GM12874 (cell line): ENCODE measurements around the gene NISCH.

Source experiments
- TF ChIP-seq, protein P1 (sequence below): IDR thresholded peaks from 2 replicates; pipeline ENCODE4 v1.5.1; 2011; ENCODE audit warnings: low read depth, mild to moderate bottlenecking, control low read depth, low read length, moderate library complexity; ENCODE audit not compliant: insufficient read depth

NISCH gene

DNA sequence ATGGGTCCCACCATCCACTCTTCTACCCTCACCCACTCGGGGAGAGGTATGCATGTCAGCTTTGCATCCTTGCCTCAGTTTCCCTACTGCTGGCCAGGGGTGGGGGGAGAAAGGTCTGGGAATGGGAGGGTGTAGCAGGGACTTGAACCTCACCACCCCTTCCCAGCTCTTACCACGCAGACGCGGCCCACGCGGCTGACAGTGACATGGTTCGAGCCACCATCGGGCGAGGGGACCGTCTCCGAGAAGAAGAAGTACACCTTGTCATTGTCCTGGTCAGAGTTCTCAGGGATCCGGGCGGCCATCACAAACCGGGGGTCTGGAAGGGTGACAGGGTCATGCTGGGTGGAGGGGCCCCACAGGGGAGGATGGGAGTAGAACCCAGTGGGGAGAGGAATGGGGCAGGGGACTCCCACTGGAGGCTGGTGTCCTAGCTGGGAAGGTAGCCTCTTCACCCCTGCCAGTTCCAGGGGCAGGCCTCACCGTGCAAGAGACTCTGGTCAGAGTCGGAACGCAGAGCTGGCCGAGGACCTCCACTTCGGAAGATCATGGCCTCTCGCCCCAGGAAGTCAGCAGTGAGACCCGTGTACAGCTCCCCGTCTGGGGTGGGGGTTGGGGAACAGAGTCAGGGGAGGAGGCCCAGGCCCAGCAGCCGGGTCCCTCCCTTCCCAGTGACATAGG, 14.2 kb upstream of the NISCH start:
- TF ChIP-seq, protein P1, sequence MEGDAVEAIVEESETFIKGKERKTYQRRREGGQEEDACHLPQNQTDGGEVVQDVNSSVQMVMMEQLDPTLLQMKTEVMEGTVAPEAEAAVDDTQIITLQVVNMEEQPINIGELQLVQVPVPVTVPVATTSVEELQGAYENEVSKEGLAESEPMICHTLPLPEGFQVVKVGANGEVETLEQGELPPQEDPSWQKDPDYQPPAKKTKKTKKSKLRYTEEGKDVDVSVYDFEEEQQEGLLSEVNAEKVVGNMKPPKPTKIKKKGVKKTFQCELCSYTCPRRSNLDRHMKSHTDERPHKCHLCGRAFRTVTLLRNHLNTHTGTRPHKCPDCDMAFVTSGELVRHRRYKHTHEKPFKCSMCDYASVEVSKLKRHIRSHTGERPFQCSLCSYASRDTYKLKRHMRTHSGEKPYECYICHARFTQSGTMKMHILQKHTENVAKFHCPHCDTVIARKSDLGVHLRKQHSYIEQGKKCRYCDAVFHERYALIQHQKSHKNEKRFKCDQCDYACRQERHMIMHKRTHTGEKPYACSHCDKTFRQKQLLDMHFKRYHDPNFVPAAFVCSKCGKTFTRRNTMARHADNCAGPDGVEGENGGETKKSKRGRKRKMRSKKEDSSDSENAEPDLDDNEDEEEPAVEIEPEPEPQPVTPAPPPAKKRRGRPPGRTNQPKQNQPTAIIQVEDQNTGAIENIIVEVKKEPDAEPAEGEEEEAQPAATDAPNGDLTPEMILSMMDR = no peak

DNA sequence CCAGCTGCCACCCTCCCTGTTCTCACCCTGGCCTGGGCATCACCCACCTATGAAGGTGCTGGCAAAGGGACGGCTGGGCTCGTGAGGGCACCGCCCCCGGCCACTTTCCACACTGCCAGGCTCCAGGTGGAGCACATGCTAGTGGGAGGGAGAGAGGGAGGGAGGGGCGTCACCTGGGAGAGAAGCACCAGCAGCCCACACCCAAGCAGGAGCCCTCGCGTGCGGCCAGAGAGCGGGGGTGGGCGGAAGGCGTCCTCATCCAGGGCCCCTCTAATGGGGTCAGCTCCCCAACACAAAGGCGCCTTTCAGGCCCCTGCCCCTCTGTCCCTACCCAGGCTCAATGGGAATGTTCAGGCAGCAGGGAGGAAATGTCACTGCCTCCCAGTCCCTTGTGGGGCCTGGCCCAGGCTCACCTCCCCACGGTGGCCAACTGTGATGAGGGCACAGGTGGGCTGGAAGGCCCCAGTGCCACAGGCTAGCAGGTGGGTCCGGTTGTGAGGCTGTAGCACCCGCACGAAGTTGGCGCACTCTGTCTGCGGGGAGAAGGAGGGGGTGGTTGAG, 13.6 kb upstream of the NISCH start:
- TF ChIP-seq, protein P1 = no peak

DNA sequence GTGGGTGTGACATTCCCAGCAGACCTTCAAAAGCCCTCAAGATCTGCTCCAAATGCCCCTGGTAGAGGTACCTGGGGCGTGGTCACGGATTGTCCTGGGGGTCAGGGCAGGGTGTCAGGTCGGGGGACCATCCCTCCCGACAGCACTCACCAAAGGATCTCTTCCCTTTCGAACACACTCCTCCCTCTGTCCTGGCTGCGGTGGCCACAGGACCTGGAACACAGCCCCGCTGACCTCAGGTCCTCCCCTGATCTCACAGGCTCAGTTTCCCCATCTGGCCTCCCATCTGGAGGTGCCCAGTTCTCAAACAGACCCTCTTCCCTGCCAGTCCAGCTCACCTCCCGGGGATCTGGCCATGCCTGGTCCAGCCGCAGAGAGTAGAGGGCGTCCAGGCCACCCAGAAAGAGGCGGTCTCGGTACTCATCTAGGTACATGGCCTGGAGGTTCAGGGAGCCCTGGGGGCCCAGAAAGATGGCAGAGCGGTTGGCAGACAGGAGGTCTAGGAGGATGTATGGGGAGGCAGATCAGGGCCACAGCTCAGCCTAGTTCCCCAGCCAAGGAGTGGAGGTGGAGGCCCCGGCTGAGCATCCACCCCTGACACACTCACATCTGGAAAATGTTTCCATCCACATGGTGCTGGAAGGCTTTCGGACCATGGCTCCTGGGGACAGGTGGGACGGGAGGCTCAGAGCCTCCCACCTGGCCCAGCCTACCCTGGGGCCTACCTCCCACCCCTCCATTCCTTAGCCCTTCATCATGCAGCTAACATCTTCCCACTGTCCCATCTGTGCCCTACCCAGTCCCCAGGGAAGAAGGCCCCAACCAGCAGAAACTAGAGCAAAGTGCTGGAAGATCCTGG, 12.8 kb upstream of the NISCH start:
- TF ChIP-seq, protein P1 = no peak

DNA sequence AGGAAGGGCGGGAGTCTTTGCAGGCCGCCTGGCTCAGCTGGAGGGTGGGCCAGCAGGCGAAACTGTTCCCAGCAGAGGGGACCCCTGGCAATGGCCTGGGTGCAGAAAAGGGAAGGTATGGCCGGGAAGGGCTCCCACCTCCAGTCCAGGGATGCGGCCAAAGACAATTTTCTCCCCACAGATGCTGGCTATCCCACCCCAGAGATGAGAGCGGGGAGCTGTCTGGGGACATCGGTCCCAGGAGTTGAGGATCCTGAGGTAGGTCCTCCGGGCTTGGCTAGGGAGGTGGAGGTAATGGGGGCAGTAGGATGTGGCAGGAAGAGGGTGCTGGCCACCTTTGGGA, 12.2 kb upstream of the NISCH start:
- TF ChIP-seq, protein P1 = no peak

DNA sequence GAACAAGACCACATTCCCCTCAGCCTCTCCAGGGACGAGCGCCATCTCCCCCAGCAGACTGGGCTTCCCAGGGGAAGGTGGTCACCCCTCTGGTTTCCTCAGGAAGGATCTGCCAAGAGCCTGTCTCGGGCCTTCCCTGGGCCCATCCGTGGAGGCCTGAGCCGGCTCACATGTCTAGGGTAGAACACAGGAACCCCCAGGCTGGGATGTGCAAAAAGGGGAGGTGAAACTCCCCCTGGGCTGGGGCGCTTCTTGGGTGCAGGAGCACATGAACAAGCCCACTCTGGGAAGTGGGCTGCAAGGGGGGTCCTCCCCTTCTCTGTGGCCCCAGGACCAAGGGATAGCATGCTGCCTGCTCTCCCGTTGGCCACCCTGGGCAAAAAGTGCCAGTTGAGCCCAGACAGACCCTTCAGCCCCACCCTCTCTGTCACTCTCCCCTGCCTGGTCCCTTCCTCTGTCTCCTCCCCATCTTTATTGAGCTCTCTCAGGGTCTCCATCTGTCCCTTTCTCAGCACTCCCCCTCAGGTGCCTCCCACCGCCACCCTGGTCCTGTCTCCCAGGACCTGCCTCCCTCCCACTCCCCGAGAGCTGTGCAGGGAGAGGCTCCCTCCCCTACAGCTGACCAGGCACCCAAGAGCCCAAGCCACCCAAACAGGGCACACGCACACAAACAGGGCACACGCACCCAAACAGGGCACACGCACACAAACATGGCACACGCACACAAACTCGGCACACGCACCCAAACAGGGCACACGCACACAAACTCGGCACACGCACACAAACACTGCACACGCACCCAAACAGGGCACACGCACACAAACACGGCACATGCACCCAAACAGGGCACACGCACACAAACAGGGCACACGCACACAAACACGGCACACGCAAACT, 11.4 kb upstream of the NISCH start:
- TF ChIP-seq, protein P1 = no peak

DNA sequence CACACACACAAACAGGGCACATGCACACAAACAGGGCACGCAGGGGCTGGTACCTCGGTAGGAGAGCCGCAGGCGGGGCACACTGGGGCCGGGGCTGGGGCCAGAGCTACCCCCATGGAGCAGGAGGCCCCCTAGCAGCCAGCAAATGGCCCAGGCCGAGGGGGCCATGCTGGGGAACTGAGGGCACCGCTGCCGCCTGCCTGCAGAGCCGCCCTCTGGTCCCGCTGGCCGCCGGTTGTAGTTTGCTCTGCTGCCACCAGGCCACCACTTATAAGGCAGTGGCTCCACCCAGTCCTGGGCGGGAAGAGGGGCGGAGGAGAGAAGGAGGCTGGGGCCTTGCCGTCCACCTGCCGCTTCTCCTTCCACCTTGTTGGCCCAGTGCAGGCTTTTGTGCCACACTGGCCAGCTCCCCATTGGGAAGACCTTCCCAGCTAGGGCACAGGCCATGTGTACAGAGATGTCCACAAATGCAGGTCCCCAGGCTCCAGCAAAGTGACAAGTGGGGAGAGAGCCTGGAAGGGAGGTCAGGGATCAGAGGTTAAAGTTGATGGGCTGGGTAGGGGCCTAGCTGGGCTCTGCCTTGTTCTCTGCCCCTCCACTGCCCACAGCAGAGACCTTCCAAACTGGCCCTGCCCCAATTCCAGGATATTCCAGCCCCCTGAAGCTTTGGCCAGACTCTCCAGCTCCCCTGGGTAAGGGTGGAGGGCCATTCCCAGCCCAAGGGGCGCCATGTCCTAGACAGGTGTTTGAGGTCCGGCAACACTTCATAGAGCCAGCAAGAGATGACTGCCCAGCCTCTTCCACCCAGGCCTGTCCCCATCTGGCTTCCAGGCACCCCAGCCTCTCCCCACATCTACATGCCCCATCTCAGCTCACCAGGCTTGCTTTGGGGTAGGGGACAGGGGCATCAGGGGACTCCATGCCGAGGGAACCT, 10.3 kb upstream of the NISCH start, which contains the start of gene SEMA3G:
Gene SEMA3G (minus strand): TSS at position 244 of the 934 bp plus-strand sequence. CDS start 76 bp downstream, at position 168.
- TF ChIP-seq, protein P1 = peak; percentile 73
